T-helper 2 cell treated with Interferon-gamma antibody and Interleukin-4, amounts not matched to agents 5 μg/mL and 100 μg/mL, for 36 hours (primary cell): ENCODE measurements around the gene PBX3.
"Not testable (repeated sequence)": the region's sequence is repeated elsewhere in the genome, so short reads cannot be mapped to it uniquely, and the experiment has no call there.

Source experiments
- DNase-seq: peaks from one replicate; pipeline ENCODE4 v3.0.0; 2021; ENCODE audit warnings: low spot score
- H3K27ac Mint-ChIP-seq: one replicate; pipeline ENCODE4 v1.8.0; 2021; ENCODE audit warnings: mild to moderate bottlenecking, mixed read lengths
- H3K27me3 Mint-ChIP-seq: one replicate; pipeline ENCODE4 v1.8.0; 2021; ENCODE audit warnings: low read depth, mixed read lengths
- H3K36me3 Mint-ChIP-seq: one replicate; pipeline ENCODE4 v1.8.0; 2021; ENCODE audit warnings: low read depth, mixed read lengths
- H3K4me1 Mint-ChIP-seq: one replicate; pipeline ENCODE4 v1.8.0; 2021; ENCODE audit warnings: low read depth, mixed read lengths
- H3K4me3 Mint-ChIP-seq: one replicate; pipeline ENCODE4 v1.8.0; 2022; ENCODE audit warnings: mild to moderate bottlenecking, moderate library complexity, mixed read lengths
- H3K9me3 Mint-ChIP-seq: one replicate; pipeline ENCODE4 v1.8.0; 2021; ENCODE audit warnings: mixed read lengths

Gene PBX3

GRCh38 chr9:125805586-125805985, 58.4 kb downstream of the PBX3 start:
- Mint-ChIP-seq H3K4me1 (no peaks in the 10 kb centered on the region), H3K27me3 (no peaks in the 10 kb centered on the region)

GRCh38 chr9:125807079-125807478, 59.9 kb downstream of the PBX3 start:
- DNase-seq = no peak
- Mint-ChIP-seq H3K27me3 (no peaks in the 10 kb centered on the region), H3K36me3 (no peaks in the 10 kb centered on the region), H3K27ac (no peak overlapping the region), H3K9me3 (no peaks in the 10 kb centered on the region), H3K4me1 (no peaks in the 10 kb centered on the region), H3K4me3 (no peak overlapping the region)

More at GRCh38 chr9:125805586-125805985, 58.4 kb downstream of the PBX3 start:
- no peak overlapping the region for H3K27ac Mint-ChIP-seq
- H3K36me3 Mint-ChIP-seq = no peaks in the 10 kb centered on the region
- no peak for DNase-seq
- no peaks in the 10 kb centered on the region for H3K9me3 Mint-ChIP-seq
- no peak overlapping the region for H3K4me3 Mint-ChIP-seq

GRCh38 chr9:125810161-125810560, 63.0 kb downstream of the PBX3 start:
- no peaks in the 10 kb centered on the region for H3K9me3 Mint-ChIP-seq
- no peak overlapping the region for H3K27ac Mint-ChIP-seq
- no peak for DNase-seq
- no peak overlapping the region for H3K4me3 Mint-ChIP-seq
- no peaks in the 10 kb centered on the region for H3K4me1 Mint-ChIP-seq
- no peaks in the 10 kb centered on the region for H3K27me3 Mint-ChIP-seq
- peaks cover 1% of the 10 kb centered on the region for H3K36me3 Mint-ChIP-seq

- H3K27me3 Mint-ChIP-seq = no peaks in the 10 kb centered on the region
- H3K36me3 Mint-ChIP-seq = peaks cover 1% of the 10 kb centered on the region
- no peak overlapping the region for H3K4me3 Mint-ChIP-seq
- H3K27ac Mint-ChIP-seq = no peak overlapping the region
- no peaks in the 10 kb centered on the region for H3K9me3 Mint-ChIP-seq
- DNase-seq = no peak
- no peaks in the 10 kb centered on the region for H3K4me1 Mint-ChIP-seq
These were observed 63.8 kb downstream of the PBX3 start for GRCh38 chr9:125811002-125811401.

- Mint-ChIP-seq H3K36me3 (peaks cover 1% of the 10 kb centered on the region), H3K27ac (no peak overlapping the region), H3K27me3 (no peaks in the 10 kb centered on the region), H3K4me1 (no peaks in the 10 kb centered on the region), H3K4me3 (no peak overlapping the region), H3K9me3 (no peaks in the 10 kb centered on the region)
- DNase-seq = no peak
These were observed 65.2 kb downstream of the PBX3 start for GRCh38 chr9:125812403-125812802.

GRCh38 chr9:125815568-125815967, 68.4 kb downstream of the PBX3 start:
- Mint-ChIP-seq H3K4me3 (no peak overlapping the region), H3K9me3 (no peaks in the 10 kb centered on the region), H3K36me3 (peaks cover 1% of the 10 kb centered on the region), H3K27ac (no peak overlapping the region), H3K27me3 (no peaks in the 10 kb centered on the region), H3K4me1 (no peaks in the 10 kb centered on the region)
- DNase-seq = no peak

- Mint-ChIP-seq H3K4me3 (no peak overlapping the region), H3K36me3 (peaks cover 1% of the 10 kb centered on the region), H3K9me3 (no peaks in the 10 kb centered on the region), H3K27ac (no peak overlapping the region), H3K4me1 (no peaks in the 10 kb centered on the region), H3K27me3 (no peaks in the 10 kb centered on the region)
- no peak for DNase-seq
These were observed 69.1 kb downstream of the PBX3 start for GRCh38 chr9:125816321-125816720.

- Mint-ChIP-seq H3K4me1 (peaks cover 16% of the 10 kb centered on the region), H3K27ac (no peak overlapping the region), H3K27me3 (no peaks in the 10 kb centered on the region), H3K4me3 (no peak overlapping the region), H3K36me3 (peaks cover 1% of the 10 kb centered on the region), H3K9me3 (no peaks in the 10 kb centered on the region)
- no peak for DNase-seq
These were observed 73.1 kb downstream of the PBX3 start for GRCh38 chr9:125820100-125820804.

- H3K4me1 Mint-ChIP-seq = peaks cover 18% of the 10 kb centered on the region
- no peaks in the 10 kb centered on the region for H3K27me3 Mint-ChIP-seq
- DNase-seq = no peak
- no peak overlapping the region for H3K27ac Mint-ChIP-seq
- no peak overlapping the region for H3K4me3 Mint-ChIP-seq
- peaks cover 1% of the 10 kb centered on the region for H3K36me3 Mint-ChIP-seq
- no peaks in the 10 kb centered on the region for H3K9me3 Mint-ChIP-seq
These were observed 73.9 kb downstream of the PBX3 start for GRCh38 chr9:125821078-125821477.

GRCh38 chr9:125822160-125822559, 75.0 kb downstream of the PBX3 start:
- no peak for DNase-seq
- Mint-ChIP-seq H3K4me3 (no peak overlapping the region), H3K4me1 (peaks cover 18% of the 10 kb centered on the region), H3K36me3 (peaks cover 1% of the 10 kb centered on the region), H3K27me3 (no peaks in the 10 kb centered on the region), H3K27ac (no peak overlapping the region), H3K9me3 (no peaks in the 10 kb centered on the region)

- H3K4me1 Mint-ChIP-seq = peaks cover 18% of the 10 kb centered on the region
- H3K27me3 Mint-ChIP-seq = no peaks in the 10 kb centered on the region
- no peak overlapping the region for H3K27ac Mint-ChIP-seq
- DNase-seq = no peak
- H3K9me3 Mint-ChIP-seq = no peaks in the 10 kb centered on the region
- H3K36me3 Mint-ChIP-seq = peaks cover 1% of the 10 kb centered on the region
- H3K4me3 Mint-ChIP-seq = no peak overlapping the region
These were observed 75.7 kb downstream of the PBX3 start for GRCh38 chr9:125822902-125823301.

- H3K4me3 Mint-ChIP-seq = peak overlapping the region; percentile 78
- H3K9me3 Mint-ChIP-seq, DNase-seq, H3K36me3 Mint-ChIP-seq, H3K27me3 Mint-ChIP-seq: not testable (repeated sequence)
- H3K4me1 Mint-ChIP-seq = peaks cover 18% of the 10 kb centered on the region
- H3K27ac Mint-ChIP-seq = peak overlapping the region; percentile 64
These were observed 76.8 kb downstream of the PBX3 start for GRCh38 chr9:125823874-125824406.

GRCh38 chr9:125825762-125826161, 78.6 kb downstream of the PBX3 start:
- no peak for DNase-seq
- no peaks in the 10 kb centered on the region for H3K27me3 Mint-ChIP-seq
- H3K36me3 Mint-ChIP-seq = peaks cover 1% of the 10 kb centered on the region
- H3K4me1 Mint-ChIP-seq = peaks cover 24% of the 10 kb centered on the region
- no peaks in the 10 kb centered on the region for H3K9me3 Mint-ChIP-seq
- H3K4me3 Mint-ChIP-seq = no peak overlapping the region
- no peak overlapping the region for H3K27ac Mint-ChIP-seq

GRCh38 chr9:125826850-125827249, 79.7 kb downstream of the PBX3 start:
- Mint-ChIP-seq H3K4me1 (peaks cover 25% of the 10 kb centered on the region), H3K27ac (no peak overlapping the region), H3K36me3 (peaks cover 1% of the 10 kb centered on the region), H3K27me3 (no peaks in the 10 kb centered on the region), H3K4me3 (no peak overlapping the region), H3K9me3 (no peaks in the 10 kb centered on the region)
- DNase-seq = no peak

- no peaks in the 10 kb centered on the region for H3K27me3 Mint-ChIP-seq
- H3K36me3 Mint-ChIP-seq = peaks cover 2% of the 10 kb centered on the region
- H3K27ac Mint-ChIP-seq = peak overlapping the region; percentile 47
- DNase-seq = peak; percentile 38
- H3K9me3 Mint-ChIP-seq = no peaks in the 10 kb centered on the region
- peaks cover 17% of the 10 kb centered on the region for H3K4me1 Mint-ChIP-seq
- H3K4me3 Mint-ChIP-seq = peak overlapping the region; percentile 81
These were observed 82.6 kb downstream of the PBX3 start for GRCh38 chr9:125829743-125830142.
